AG09319 (cell line): ENCODE data around the gene NOP16.
"Not testable (repeated sequence)": the region's sequence is repeated elsewhere in the genome, so short reads cannot be mapped to it uniquely, and the experiment has no call there.

Source experiments
- DNase-seq: peaks from one replicate; pipeline ENCODE4 v3.0.0-alpha.2; 2010; ENCODE audit warnings: low read depth; ENCODE audit errors: extremely low read depth
- CTCF ChIP-seq: IDR thresholded peaks from 2 replicates; pipeline ENCODE4 v1.5.1; 2011; ENCODE audit warnings: low read depth, mild to moderate bottlenecking, inconsistent platforms, low read length, moderate library complexity

NOP16 gene

GRCh38 chr5:176408590-176408989 lies 20.2 kb upstream of the NOP16 start:
- TF ChIP-seq CTCF, result no peak
- no peak for DNase-seq

- DNase-seq, result not testable (repeated sequence)
These were observed 19.8 kb upstream of the NOP16 start for GRCh38 chr5:176408252-176408573.

GRCh38 chr5:176407456-176408251 lies 19.3 kb upstream of the NOP16 start:
- TF ChIP-seq CTCF, result no peak
- DNase-seq, result no peak

GRCh38 chr5:176406436-176407052 lies 18.1 kb upstream of the NOP16 start:
- TF ChIP-seq CTCF, result no peak
- no peak for DNase-seq

- no peak for TF ChIP-seq CTCF
- DNase-seq, result no peak
These were observed 17.4 kb upstream of the NOP16 start for GRCh38 chr5:176405656-176406435.

- no peak for TF ChIP-seq CTCF
These were observed 13.1 kb upstream of the NOP16 start for GRCh38 chr5:176401281-176402205.

More at GRCh38 chr5:176401281-176402205, 13.1 kb upstream of the NOP16 start:
- DNase-seq, result no peak
